Uterus (tissue), 2 donors: ENCODE measurements around the gene ZNF865.

Source experiments
- CTCF ChIP-seq, 4 experiments: fragments of 200-600 bp in 2 of 4; fragments of 450-650 bp in 2 of 4; sonication (generic) in 2 of 4; IDR thresholded peaks; one replicate each; pipeline ENCODE4 v1.5.1; 2016 to 2019; ENCODE audit warnings: antibody characterized with exemption in 4 of 4, mild to moderate bottlenecking in 2 of 4, moderate library complexity in 1 of 4
- POLR2A ChIP-seq, 2 donors: fragments of 450-650 bp; IDR thresholded peaks; one replicate each; pipeline ENCODE4 v1.6.1; 2016; ENCODE audit warnings: antibody characterized with exemption in 2 of 2, mild to moderate bottlenecking in 1 of 2, moderate library complexity in 1 of 2

GRCh38 chr19:55585658-55586339, 19.6 kb upstream of the ZNF865 start:
- no peak for TF ChIP-seq CTCF (IDR thresholded peaks at IDR 0.05)
- TF ChIP-seq POLR2A (IDR thresholded peaks at IDR 0.05): no peak
